ENCODE data around the gene DOCK10.

- TF ChIP-seq MAX (CRISPR knock-in tag; IDR thresholded peaks at IDR 0.05) (no peak), CTCF (IDR thresholded peaks at IDR 0.05) (no peak), FOXP4 (CRISPR knock-in tag; IDR thresholded peaks at IDR 0.05) (no peak), CREB1 (CRISPR knock-in tag; IDR thresholded peaks at IDR 0.05) (no peak), CREM (CRISPR knock-in tag; IDR thresholded peaks at IDR 0.05) (no peak), FOXP1 (CRISPR knock-in tag; IDR thresholded peaks at IDR 0.05; ENCODE audit: borderline replicate concordance) (no peak), ATF2 (CRISPR knock-in tag; IDR thresholded peaks at IDR 0.05; ENCODE audit: borderline replicate concordance, low read depth) (no peak), JUN (CRISPR knock-in tag; IDR thresholded peaks at IDR 0.05) (no peak), JAZF1 (CRISPR knock-in tag; IDR thresholded peaks at IDR 0.05) (no peak), ZBTB43 (CRISPR knock-in tag; IDR thresholded peaks at IDR 0.05) (no peak), SP1 (CRISPR knock-in tag; conservative IDR thresholded peaks at IDR 0.05) (no peak)
Observed at GRCh38 chr2:225032246-225032645, 10.0 kb downstream of the DOCK10 start.
